Measurements from ENCODE around the gene PRRC2B.

PRRC2B gene

GRCh38 chr9:131423171-131423581, 29.3 kb downstream of the PRRC2B start:
- H3K9me3 Mint-ChIP-seq, result no peaks in the 10 kb centered on the region
- H3K27me3 Mint-ChIP-seq (ENCODE audit: low read depth), result no peaks in the 10 kb centered on the region
- H3K4me1 Mint-ChIP-seq (ENCODE audit: low read depth), result peaks cover 48% of the 10 kb centered on the region
- peak overlapping the region; percentile 62 for H3K27ac Mint-ChIP-seq
- H3K4me3 Mint-ChIP-seq, result peak overlapping the region; percentile 48
- no peak for DNase-seq (ENCODE audit: low spot score)
- peaks cover 32% of the 10 kb centered on the region for H3K36me3 Mint-ChIP-seq (ENCODE audit: low read depth)

GRCh38 chr9:131426545-131426944, 32.7 kb downstream of the PRRC2B start:
- Mint-ChIP-seq H3K9me3 (no peaks in the 10 kb centered on the region), H3K36me3 (ENCODE audit: low read depth) (peaks cover 34% of the 10 kb centered on the region), H3K27me3 (ENCODE audit: low read depth) (no peaks in the 10 kb centered on the region), H3K27ac (no peak overlapping the region), H3K4me3 (no peak overlapping the region), H3K4me1 (ENCODE audit: low read depth) (peaks cover 34% of the 10 kb centered on the region)
- DNase-seq (ENCODE audit: low spot score), result no peak

- peaks cover 25% of the 10 kb centered on the region for H3K4me1 Mint-ChIP-seq (ENCODE audit: low read depth)
- H3K36me3 Mint-ChIP-seq (ENCODE audit: low read depth), result peaks cover 30% of the 10 kb centered on the region
- H3K4me3 Mint-ChIP-seq, result no peak overlapping the region
- DNase-seq (ENCODE audit: low spot score), result no peak
- H3K9me3 Mint-ChIP-seq, result no peaks in the 10 kb centered on the region
- H3K27me3 Mint-ChIP-seq (ENCODE audit: low read depth), result no peaks in the 10 kb centered on the region
- peak overlapping the region; percentile 28 for H3K27ac Mint-ChIP-seq
Observed at GRCh38 chr9:131429121-131430012, 35.5 kb downstream of the PRRC2B start.

- H3K36me3 Mint-ChIP-seq (ENCODE audit: low read depth), result peaks cover 38% of the 10 kb centered on the region
- no peak for DNase-seq (ENCODE audit: low spot score)
- H3K4me1 Mint-ChIP-seq (ENCODE audit: low read depth), result peaks cover 25% of the 10 kb centered on the region
- no peak overlapping the region for H3K4me3 Mint-ChIP-seq
- peak overlapping the region; percentile 39 for H3K27ac Mint-ChIP-seq
- no peaks in the 10 kb centered on the region for H3K27me3 Mint-ChIP-seq (ENCODE audit: low read depth)
- H3K9me3 Mint-ChIP-seq, result no peaks in the 10 kb centered on the region
Observed at GRCh38 chr9:131432050-131432449, 38.2 kb downstream of the PRRC2B start.

DNA sequence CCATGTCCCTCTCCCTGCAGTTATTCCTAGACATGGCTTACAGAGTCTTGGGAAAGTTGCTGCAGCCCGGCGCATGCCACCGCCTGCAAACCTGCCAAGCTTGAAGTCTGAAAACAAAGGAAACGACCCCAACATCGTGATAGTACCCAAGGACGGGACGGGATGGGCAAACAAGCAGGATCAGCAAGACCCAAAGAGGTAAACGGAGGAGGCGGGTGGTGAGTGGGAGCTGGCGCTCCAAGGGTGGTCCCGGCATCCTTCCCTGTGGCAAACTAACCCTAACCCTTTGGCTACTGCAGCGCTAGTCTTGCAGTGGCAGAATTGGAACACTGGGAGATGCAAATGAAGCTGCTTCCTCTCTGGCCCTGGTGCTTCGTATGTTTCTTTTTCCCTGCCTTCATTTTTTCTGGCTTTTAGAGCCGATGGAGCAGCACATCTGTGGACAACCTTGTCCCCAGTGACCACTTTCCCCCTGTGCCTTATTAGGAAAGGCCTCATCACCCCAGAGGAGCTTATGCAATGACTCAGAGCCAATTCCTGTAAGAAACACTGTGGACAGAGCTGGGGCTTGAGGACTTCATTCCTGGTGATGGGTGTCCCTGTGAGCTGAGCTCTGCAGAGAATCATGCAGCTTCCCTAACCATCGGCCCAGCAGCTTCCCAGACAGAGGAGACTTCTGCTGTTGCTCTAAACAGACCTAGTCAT, 38.9 kb downstream of the PRRC2B start:
- DNase-seq (ENCODE audit: low spot score), result no peak
- peak overlapping the region; percentile 31 for H3K27ac Mint-ChIP-seq
- H3K36me3 Mint-ChIP-seq (ENCODE audit: low read depth), result peaks cover 42% of the 10 kb centered on the region
- peaks cover 25% of the 10 kb centered on the region for H3K4me1 Mint-ChIP-seq (ENCODE audit: low read depth)
- H3K27me3 Mint-ChIP-seq (ENCODE audit: low read depth), result no peaks in the 10 kb centered on the region
- no peaks in the 10 kb centered on the region for H3K9me3 Mint-ChIP-seq
- no peak overlapping the region for H3K4me3 Mint-ChIP-seq

DNA sequence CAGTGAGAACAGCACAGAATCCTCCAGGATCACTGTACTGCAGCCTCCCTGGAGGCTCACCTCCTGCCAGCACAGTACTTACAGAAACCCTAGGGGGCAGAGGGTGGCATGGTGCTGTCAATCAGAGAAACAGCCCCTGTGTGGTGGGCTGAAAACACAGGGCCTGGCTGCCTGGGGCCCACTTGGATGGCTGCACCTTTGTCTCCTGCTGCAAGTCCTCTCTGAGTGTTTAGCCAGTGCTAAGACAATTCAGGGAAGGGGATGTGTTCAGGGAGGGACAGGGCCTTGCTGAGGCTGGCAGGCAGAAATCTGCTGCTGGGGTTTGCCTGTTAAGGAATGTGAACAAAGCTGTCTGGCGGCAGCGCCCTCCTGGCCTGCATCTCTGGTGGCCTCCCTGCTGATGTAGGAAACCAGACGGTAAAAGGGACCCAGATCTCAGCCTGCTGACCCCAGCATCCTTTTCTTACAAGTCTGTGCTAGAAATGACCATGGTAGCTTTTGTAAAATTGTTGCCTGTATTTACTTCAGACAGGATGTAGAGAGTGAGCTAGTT, 39.5 kb downstream of the PRRC2B start:
- Mint-ChIP-seq H3K36me3 (ENCODE audit: low read depth) (peaks cover 47% of the 10 kb centered on the region), H3K27me3 (ENCODE audit: low read depth) (no peaks in the 10 kb centered on the region), H3K9me3 (no peaks in the 10 kb centered on the region), H3K27ac (no peak overlapping the region), H3K4me1 (ENCODE audit: low read depth) (peaks cover 27% of the 10 kb centered on the region), H3K4me3 (no peak overlapping the region)
- DNase-seq (ENCODE audit: low spot score), result no peak

- Mint-ChIP-seq H3K4me1 (ENCODE audit: low read depth) (peaks cover 22% of the 10 kb centered on the region), H3K27ac (no peak overlapping the region), H3K9me3 (no peaks in the 10 kb centered on the region)
Observed at GRCh38 chr9:131434673-131435072, 40.8 kb downstream of the PRRC2B start.

GRCh38 chr9:131436376-131436775, 42.5 kb downstream of the PRRC2B start:
- Mint-ChIP-seq H3K4me1 (ENCODE audit: low read depth) (peaks cover 19% of the 10 kb centered on the region), H3K36me3 (ENCODE audit: low read depth) (peaks cover 61% of the 10 kb centered on the region), H3K9me3 (no peaks in the 10 kb centered on the region), H3K27me3 (ENCODE audit: low read depth) (no peaks in the 10 kb centered on the region), H3K27ac (no peak overlapping the region), H3K4me3 (no peak overlapping the region)
- DNase-seq (ENCODE audit: low spot score), result no peak

More at GRCh38 chr9:131434673-131435072, 40.8 kb downstream of the PRRC2B start:
- Mint-ChIP-seq H3K36me3 (ENCODE audit: low read depth) (peaks cover 55% of the 10 kb centered on the region), H3K4me3 (no peak overlapping the region), H3K27me3 (ENCODE audit: low read depth) (no peaks in the 10 kb centered on the region)
- no peak for DNase-seq (ENCODE audit: low spot score)

DNA sequence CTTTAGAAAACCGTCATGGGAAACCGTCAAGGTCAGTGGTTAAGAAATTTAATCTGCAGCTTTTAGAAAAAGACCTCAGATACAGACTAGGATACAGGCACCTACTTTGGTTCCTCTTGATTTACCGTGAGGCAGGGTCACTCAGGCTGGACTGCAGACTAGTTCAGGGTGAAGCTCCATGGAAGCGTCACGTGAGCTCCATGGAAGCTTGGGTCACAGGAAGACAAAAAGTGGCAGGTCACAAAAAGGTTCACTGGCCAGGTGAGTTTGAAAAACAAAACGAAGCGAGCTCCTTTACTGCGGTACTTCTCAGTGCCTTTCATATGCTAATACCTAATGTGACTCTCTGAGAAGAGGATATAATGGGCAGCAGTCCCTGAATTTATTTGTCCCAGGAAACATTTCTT, 43.0 kb downstream of the PRRC2B start:
- Mint-ChIP-seq H3K36me3 (ENCODE audit: low read depth) (peaks cover 65% of the 10 kb centered on the region), H3K4me3 (no peak overlapping the region), H3K27me3 (ENCODE audit: low read depth) (no peaks in the 10 kb centered on the region), H3K4me1 (ENCODE audit: low read depth) (peaks cover 19% of the 10 kb centered on the region), H3K27ac (no peak overlapping the region), H3K9me3 (no peaks in the 10 kb centered on the region)
- DNase-seq (ENCODE audit: low spot score), result no peak

- no peak overlapping the region for H3K4me3 Mint-ChIP-seq
- H3K36me3 Mint-ChIP-seq (ENCODE audit: low read depth), result peaks cover 64% of the 10 kb centered on the region
- no peaks in the 10 kb centered on the region for H3K9me3 Mint-ChIP-seq
- no peak for DNase-seq (ENCODE audit: low spot score)
- no peak overlapping the region for H3K27ac Mint-ChIP-seq
- no peaks in the 10 kb centered on the region for H3K27me3 Mint-ChIP-seq (ENCODE audit: low read depth)
- H3K4me1 Mint-ChIP-seq (ENCODE audit: low read depth), result peaks cover 16% of the 10 kb centered on the region
Observed at GRCh38 chr9:131438190-131438589, 44.3 kb downstream of the PRRC2B start.

DNA sequence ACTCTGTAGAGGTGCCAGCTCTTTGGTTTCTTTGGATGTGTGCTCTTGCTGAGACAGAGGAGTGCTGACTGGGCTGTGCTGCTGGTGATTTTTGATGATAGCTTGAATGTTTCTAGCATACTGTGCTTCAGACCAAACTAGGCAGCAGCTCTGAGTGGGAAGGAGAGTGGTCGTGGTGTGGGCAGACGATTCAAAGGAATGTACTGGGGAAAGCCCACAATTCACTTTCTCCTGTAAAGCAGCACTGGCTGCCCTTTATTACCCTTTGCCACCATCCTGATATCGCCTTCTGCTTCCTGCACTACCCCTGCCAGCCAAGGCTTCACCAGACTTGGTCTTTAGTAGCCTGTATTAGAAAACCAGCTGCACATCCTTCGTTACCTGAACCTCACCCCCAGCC, 45.3 kb downstream of the PRRC2B start:
- DNase-seq (ENCODE audit: low spot score), result no peak
- peak overlapping the region; percentile 47 for H3K27ac Mint-ChIP-seq
- H3K4me1 Mint-ChIP-seq (ENCODE audit: low read depth), result peaks cover 16% of the 10 kb centered on the region
- H3K4me3 Mint-ChIP-seq, result no peak overlapping the region
- H3K9me3 Mint-ChIP-seq, result no peaks in the 10 kb centered on the region
- peaks cover 63% of the 10 kb centered on the region for H3K36me3 Mint-ChIP-seq (ENCODE audit: low read depth)
- no peaks in the 10 kb centered on the region for H3K27me3 Mint-ChIP-seq (ENCODE audit: low read depth)

DNA sequence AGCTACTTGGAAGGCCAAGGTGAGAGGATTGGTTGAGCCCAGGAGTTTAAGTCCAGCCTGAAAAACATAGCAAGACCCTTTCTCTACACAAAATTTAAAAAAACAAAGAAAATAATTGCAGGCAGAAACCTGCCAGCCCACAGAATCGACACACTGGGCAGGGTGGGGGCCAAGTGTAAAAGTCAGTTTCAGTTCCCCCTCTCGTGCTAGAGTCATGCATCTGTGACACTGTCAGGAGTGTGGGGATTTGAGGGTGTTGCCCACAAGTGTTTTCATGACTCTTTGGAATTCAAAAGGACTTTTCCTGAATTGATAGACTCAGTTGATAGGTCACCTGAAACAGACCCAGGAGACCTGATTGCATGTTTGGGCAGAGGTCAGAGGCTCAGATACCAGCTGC, 47.6 kb downstream of the PRRC2B start:
- peaks cover 71% of the 10 kb centered on the region for H3K36me3 Mint-ChIP-seq (ENCODE audit: low read depth)

DNA sequence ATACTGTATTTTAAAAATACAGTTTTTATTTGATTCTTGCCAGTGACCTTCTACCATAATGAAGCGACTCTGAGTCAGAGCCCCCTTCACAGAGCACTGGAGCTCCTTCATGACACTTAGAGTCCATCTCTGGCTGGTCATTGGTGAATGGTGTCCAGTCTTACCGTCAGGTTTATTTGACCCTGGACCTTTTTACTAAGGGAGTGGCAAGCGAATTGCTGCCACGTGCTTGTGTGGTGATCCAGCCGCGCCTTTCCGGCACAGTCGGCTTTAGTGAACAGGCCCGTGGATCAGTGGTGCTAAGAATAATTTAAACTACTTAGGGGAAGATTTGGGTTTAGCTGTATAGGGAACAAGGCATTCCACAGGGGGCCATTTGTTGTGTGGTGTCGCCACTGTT, 48.5 kb downstream of the PRRC2B start:
- Mint-ChIP-seq H3K36me3 (ENCODE audit: low read depth) (peaks cover 71% of the 10 kb centered on the region), H3K27me3 (ENCODE audit: low read depth) (no peaks in the 10 kb centered on the region), H3K4me1 (ENCODE audit: low read depth) (peaks cover 10% of the 10 kb centered on the region), H3K9me3 (no peaks in the 10 kb centered on the region), H3K4me3 (no peak overlapping the region), H3K27ac (no peak overlapping the region)
- no peak for DNase-seq (ENCODE audit: low spot score)

More for the DNA sequence above, 47.6 kb downstream of the PRRC2B start:
- no peak overlapping the region for H3K4me3 Mint-ChIP-seq
- H3K9me3 Mint-ChIP-seq, result no peaks in the 10 kb centered on the region
- H3K4me1 Mint-ChIP-seq (ENCODE audit: low read depth), result peaks cover 12% of the 10 kb centered on the region
- H3K27ac Mint-ChIP-seq, result no peak overlapping the region
- no peaks in the 10 kb centered on the region for H3K27me3 Mint-ChIP-seq (ENCODE audit: low read depth)
- DNase-seq (ENCODE audit: low spot score), result no peak

DNA sequence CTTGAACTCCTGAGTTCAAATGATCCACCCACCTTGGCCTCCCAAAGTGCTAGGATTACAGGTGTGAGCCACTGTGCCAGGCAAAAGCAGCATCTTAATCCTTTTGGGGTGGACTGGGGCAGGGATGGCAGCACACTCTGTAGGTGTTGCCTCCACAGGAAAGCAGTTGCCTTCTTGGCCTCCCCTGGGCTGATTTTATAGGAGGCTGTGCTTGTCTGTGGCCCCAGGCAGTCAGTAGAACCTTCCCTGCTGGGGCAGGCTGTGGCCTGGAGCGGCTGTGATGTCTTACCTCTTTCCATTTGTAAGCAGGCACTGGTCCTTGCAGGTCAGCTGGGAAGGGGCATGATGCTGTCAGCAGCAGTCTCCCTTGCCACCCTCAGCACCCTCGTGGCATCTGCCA, 49.8 kb downstream of the PRRC2B start:
- Mint-ChIP-seq H3K4me1 (ENCODE audit: low read depth) (peaks cover 7% of the 10 kb centered on the region), H3K27ac (no peak overlapping the region), H3K27me3 (ENCODE audit: low read depth) (no peaks in the 10 kb centered on the region), H3K36me3 (ENCODE audit: low read depth) (peaks cover 75% of the 10 kb centered on the region), H3K9me3 (no peaks in the 10 kb centered on the region), H3K4me3 (no peak overlapping the region)
- no peak for DNase-seq (ENCODE audit: low spot score)
